GM20000 (cell line): ENCODE data around the gene LRIT3.
A peak's percentile ranks its signal among the peaks of the same experiment; 100 is the strongest.

Source experiments
- DNase-seq: peaks from one replicate; pipeline ENCODE4 v3.0.0; 2012; ENCODE audit warnings: low spot score
- CTCF ChIP-seq: IDR thresholded peaks from 2 replicates; pipeline ENCODE4 v1.5.1; 2012; ENCODE audit warnings: mild to moderate bottlenecking, control low read depth; ENCODE audit errors: extremely low read depth, missing control alignments

Gene LRIT3

GRCh38 chr4:109821185-109821584 lies 26.7 kb upstream of the LRIT3 start:
- no peak for TF ChIP-seq CTCF
- no peak for DNase-seq

GRCh38 chr4:109826719-109827118 lies 21.2 kb upstream of the LRIT3 start:
- peak; percentile 24 for DNase-seq

GRCh38 chr4:109827672-109828071 lies 20.2 kb upstream of the LRIT3 start, which contains the start of gene RRH:
TSS of gene RRH (plus strand) at chr4:109827972. CDS start at chr4:109828028, 56 bp downstream.
- no peak for TF ChIP-seq CTCF
- DNase-seq, result no peak

More at GRCh38 chr4:109826719-109827118, 21.2 kb upstream of the LRIT3 start:
- TF ChIP-seq CTCF, result no peak

GRCh38 chr4:109833756-109834155 lies 14.2 kb upstream of the LRIT3 start:
- no peak for TF ChIP-seq CTCF
- no peak for DNase-seq

GRCh38 chr4:109836985-109837384 lies 10.9 kb upstream of the LRIT3 start:
- TF ChIP-seq CTCF, result no peak

GRCh38 chr4:109846395-109847098 lies 1.4 kb upstream of the LRIT3 start:
- DNase-seq, result no peak
- no peak for TF ChIP-seq CTCF

More at GRCh38 chr4:109836985-109837384, 10.9 kb upstream of the LRIT3 start:
- no peak for DNase-seq

- TF ChIP-seq CTCF, result no peak
- no peak for DNase-seq
Observed at GRCh38 chr4:109848501-109848900, 594 bp downstream of the LRIT3 start.
